ENCODE measurements around the gene CYP24A1.

Gene CYP24A1

GRCh38 chr20:54104781-54105180 lies 69.0 kb downstream of the CYP24A1 start:
- H3K4me3 ChIP-seq (ENCODE audit: control insufficient read depth, low read depth, low read length): no peak overlapping the region
- DNase-seq (ENCODE audit: low read depth): no peak
- no peak for TF ChIP-seq CTCF (IDR thresholded peaks at IDR 0.05; ENCODE audit: control insufficient read depth, insufficient read depth, low read depth, low read length, missing control alignments)

GRCh38 chr20:54103762-54104600 lies 69.8 kb downstream of the CYP24A1 start:
- DNase-seq (ENCODE audit: low read depth): no peak
- no peak for TF ChIP-seq CTCF (IDR thresholded peaks at IDR 0.05; ENCODE audit: control insufficient read depth, insufficient read depth, low read depth, low read length, missing control alignments)
- no peak overlapping the region for H3K4me3 ChIP-seq (ENCODE audit: control insufficient read depth, low read depth, low read length)

Measured in AG09309 (cell line).